GM12874 (cell line): ENCODE measurements around the gene CRLF2.

ENCODE experiments used
- CTCF ChIP-seq: IDR thresholded peaks from 2 replicates; pipeline ENCODE4 v1.5.1; 2011; ENCODE audit warnings: low read depth, mild to moderate bottlenecking, control low read depth, low read length, moderate library complexity; ENCODE audit not compliant: insufficient read depth

The CRLF2 gene

GRCh38 chrX:1212532-1212931 lies at the start of gene CRLF2:
CRLF2 (minus strand) TSS chrX:1212649; CDS start chrX:1212634, 15 bp downstream.
- TF ChIP-seq CTCF = no peak

DNA sequence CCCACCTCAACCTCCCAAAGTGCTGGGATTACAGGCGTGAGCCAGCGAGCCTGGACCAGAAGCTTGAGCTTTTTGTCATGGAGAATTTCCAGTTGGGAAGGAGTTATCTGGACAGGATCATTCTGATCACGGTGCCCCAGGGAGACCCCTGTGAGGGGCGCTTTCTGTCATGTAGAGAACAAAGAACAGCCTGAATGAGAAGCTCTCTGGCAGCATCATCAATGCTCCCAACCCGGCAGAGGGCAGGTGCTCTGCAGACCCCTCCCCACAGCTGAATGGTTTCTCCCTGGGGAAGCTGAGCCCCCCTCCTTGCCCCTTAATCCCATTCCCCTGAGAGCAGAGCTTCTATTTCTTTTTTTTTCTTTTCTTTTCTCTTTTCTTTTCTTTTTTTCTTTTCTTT lies 48.8 kb upstream of the CRLF2 start:
- TF ChIP-seq CTCF = no peak

DNA sequence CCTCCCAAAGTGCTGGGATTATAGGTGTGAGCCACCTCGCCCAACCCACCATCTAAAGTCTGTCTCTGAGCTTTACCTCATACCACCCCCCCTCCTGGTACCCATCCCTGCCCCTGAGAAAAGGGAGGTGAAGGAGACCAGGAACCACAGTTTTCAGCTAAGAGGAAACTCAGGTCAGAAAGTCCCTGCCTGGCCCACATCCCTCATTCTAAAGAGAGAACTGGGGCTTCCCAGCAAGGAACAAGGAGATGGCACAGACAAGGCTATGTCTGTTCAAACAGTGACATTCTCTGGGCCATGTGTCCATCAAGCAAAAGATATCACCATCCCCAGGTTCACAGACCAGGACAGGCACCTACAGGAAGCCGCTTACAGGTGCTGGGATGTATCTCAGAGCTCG lies 40.4 kb upstream of the CRLF2 start:
- no peak for TF ChIP-seq CTCF

DNA sequence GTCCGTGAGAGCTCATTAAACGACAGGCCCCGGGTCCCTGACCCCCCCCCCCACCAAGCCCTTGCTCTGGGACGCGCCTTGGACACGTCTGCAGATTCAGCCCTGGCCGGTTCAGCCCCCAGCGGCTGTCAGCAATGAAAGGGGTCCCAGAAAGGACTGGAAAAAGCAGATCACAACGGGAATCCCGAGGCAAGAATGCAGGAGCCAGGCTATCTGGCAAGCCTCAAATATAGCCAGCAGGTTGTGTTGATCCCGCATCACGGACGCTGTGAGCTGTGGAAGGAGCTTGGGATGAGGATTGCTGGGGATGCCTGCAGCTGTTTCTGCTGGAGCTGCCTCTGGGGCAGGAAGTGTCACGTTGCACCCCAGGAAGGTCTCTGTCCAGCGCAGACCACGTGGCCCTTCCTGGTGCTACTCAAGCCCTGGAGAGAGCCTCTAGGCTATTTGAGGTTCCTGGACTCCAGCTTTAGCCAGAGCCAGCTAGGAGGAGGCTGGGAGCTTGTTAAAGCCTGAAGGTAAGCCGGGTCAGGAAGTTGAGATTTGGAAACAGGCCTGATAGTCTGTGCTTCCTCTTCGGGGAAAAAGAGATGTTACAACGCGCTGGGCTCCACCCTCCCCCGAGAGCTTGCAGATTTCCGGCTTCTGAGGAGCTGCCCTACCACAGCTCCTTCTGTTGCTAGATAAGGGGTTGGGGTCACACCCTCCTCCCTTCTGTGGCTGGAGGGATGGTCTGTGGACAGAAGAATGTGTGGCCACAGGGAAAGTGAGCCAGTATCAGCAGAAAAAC lies 36.8 kb upstream of the CRLF2 start:
- no peak for TF ChIP-seq CTCF

DNA sequence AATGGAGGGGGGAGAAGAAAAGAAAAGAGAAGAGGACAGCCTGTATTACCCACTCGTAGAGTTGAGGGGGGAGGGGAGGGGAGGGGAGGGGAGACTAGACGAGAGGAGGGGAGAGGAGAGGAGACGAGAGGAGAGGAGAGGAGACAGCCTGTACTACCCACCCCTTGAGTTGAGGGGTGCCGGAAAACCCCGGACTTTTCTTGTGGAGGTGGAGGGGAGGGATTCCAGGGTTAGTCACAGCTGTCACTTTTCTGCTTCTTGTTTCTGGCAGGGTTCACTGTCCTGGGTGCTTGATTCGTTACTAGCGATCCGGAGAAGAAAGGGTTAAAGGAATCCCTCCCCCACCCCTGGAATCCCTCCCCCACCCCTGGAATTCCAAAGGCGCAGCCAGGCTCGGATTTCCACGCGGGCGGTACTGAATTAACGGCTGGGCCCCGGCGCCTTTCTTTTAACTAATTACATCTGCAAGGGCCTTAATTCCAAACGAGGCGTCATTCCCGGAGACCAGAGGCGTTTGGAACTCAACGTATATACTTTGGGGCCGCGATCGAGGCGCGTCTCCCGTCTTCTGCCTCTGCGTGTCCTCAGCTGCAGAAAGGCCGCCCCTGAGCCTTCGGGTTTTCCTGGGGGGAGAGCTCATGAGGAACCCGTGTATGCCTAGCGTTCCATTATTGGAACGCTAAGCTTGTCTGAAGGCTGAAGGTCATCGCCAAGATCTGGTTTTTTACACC lies 36.0 kb upstream of the CRLF2 start:
- no peak for TF ChIP-seq CTCF

GRCh38 chrX:1246816-1247215 lies 34.4 kb upstream of the CRLF2 start:
- TF ChIP-seq CTCF = peak; percentile 80

GRCh38 chrX:1244164-1245076 lies 32.0 kb upstream of the CRLF2 start:
- TF ChIP-seq CTCF = peak; percentile 35
